Measurements from ENCODE around the gene ZNF722.

- TF ChIP-seq CTCF (IDR thresholded peaks at IDR 0.05) (no peak), POLR2A (IDR thresholded peaks at IDR 0.05) (no peak)
Observed at GRCh38 chr7:64035388-64035787, 36.7 kb downstream of the ZNF722 start.
